ENCODE data around the gene MYBPC3. TPM values are rescaled to one million over a fixed set of nuclear protein-coding genes. Genes with fewer than 3 reads are reported as not detected.
A peak's percentile ranks its signal among the peaks of the same experiment; 100 is the strongest.

Gene MYBPC3
- total RNA-seq, 4 donors from 2014 or later, result 0.06 to 0.17 TPM; not detected in 2

GRCh38 chr11:47356998-47357329, 4.5 kb upstream of the MYBPC3 start:
- Histone ChIP-seq H3K9me3 (no peaks in the 10 kb centered on the region), H3K4me3 (no peak overlapping the region), H3K27me3 (no peaks in the 10 kb centered on the region), H3K27ac (replicated peaks in 1 of 4) (no peak overlapping the region), H3K4me1 (peaks cover 7 to 22% (median 21%) of the 10 kb centered on the region in 4 donors), H3K36me3 (no peaks in the 10 kb centered on the region)
- DNase-seq (ENCODE audit: extremely low spot score), result no peak
- intact Hi-C loops (cut with DNase I), result loop anchor here (5.0 to 10.0 kb wide), 3 partner anchors 82 to 472 kb away; partner anchors contain the start of genes ARFGAP2 and MADD
- TF ChIP-seq CTCF (IDR thresholded peaks at IDR 0.05), result no peak
- no peak for TF ChIP-seq EP300 (IDR thresholded peaks at IDR 0.05)
- no peak for TF ChIP-seq POLR2AphosphoS5 (IDR thresholded peaks at IDR 0.05)
- TF ChIP-seq POLR2A (IDR thresholded peaks at IDR 0.05; ENCODE audit: low read depth), result no peak
- 91% methylated on average over 1 of the region's 1 CpG for WGBS

GRCh38 chr11:47356129-47356997, 3.9 kb upstream of the MYBPC3 start:
- WGBS, result 80% methylated on average over 9 of the region's 9 CpGs
- no peaks in the 10 kb centered on the region for H3K27me3 ChIP-seq
- intact Hi-C loops (cut with DNase I), result loop anchor here (5.0 to 10.0 kb wide), 3 partner anchors 82 to 472 kb away; partner anchors contain the start of genes ARFGAP2 and MADD
- no peak for TF ChIP-seq POLR2A (IDR thresholded peaks at IDR 0.05; ENCODE audit: low read depth)
- TF ChIP-seq POLR2AphosphoS5 (IDR thresholded peaks at IDR 0.05), result no peak
- TF ChIP-seq CTCF (IDR thresholded peaks at IDR 0.05), result no peak
- TF ChIP-seq EP300 (IDR thresholded peaks at IDR 0.05), result no peak
- peaks cover 0 to 2% (median 0%) of the 10 kb centered on the region in 4 donors for H3K36me3 ChIP-seq
- H3K27ac ChIP-seq (replicated peaks in 1 of 4), result no peak overlapping the region
- H3K9me3 ChIP-seq, result no peaks in the 10 kb centered on the region
- H3K4me3 ChIP-seq, result no peak overlapping the region
- peaks cover 7 to 22% (median 21%) of the 10 kb centered on the region in 4 donors for H3K4me1 ChIP-seq
- no peak for DNase-seq (ENCODE audit: extremely low spot score)

- Histone ChIP-seq H3K4me1 (peaks cover 7 to 22% (median 21%) of the 10 kb centered on the region in 4 donors), H3K27ac (replicated peaks in 1 of 4) (peak overlapping the region; percentile 76 to 86 (median 79)), H3K4me3 (peak overlapping the region; percentile 55 to 66 (median 60)), H3K9me3 (no peaks in the 10 kb centered on the region), H3K27me3 (no peaks in the 10 kb centered on the region), H3K36me3 (peaks cover 0 to 10% (median 0%) of the 10 kb centered on the region in 4 donors)
- WGBS, result 46% methylated on average over 15 of the region's 47 CpGs
- intact Hi-C loops (cut with DNase I), result loop anchor here (5.0 to 10.0 kb wide), 3 partner anchors 81 to 471 kb away; partner anchors contain the start of genes ARFGAP2 and MADD
- TF ChIP-seq POLR2AphosphoS5 (IDR thresholded peaks at IDR 0.05), result peak; percentile 58 to 83
- TF ChIP-seq CTCF (IDR thresholded peaks at IDR 0.05), result peak; percentile 96 to 97 (median 96)
- no peak for TF ChIP-seq POLR2A (IDR thresholded peaks at IDR 0.05; ENCODE audit: low read depth)
- DNase-seq (ENCODE audit: extremely low spot score), result peak; percentile 96
Measured at GRCh38 chr11:47355283-47356128, 3.0 kb upstream of the MYBPC3 start.

- TF ChIP-seq POLR2AphosphoS5 (IDR thresholded peaks at IDR 0.05) (no peak), POLR2A (IDR thresholded peaks at IDR 0.05; ENCODE audit: low read depth) (no peak), CTCF (IDR thresholded peaks at IDR 0.05) (no peak), EP300 (IDR thresholded peaks at IDR 0.05) (no peak)
- Histone ChIP-seq H3K36me3 (peaks cover 0 to 17% (median 0%) of the 10 kb centered on the region in 4 donors), H3K27me3 (no peaks in the 10 kb centered on the region), H3K27ac (replicated peaks in 1 of 4) (peak overlapping the region; percentile 76 to 86 (median 79)), H3K4me1 (peaks cover 7 to 22% (median 21%) of the 10 kb centered on the region in 4 donors), H3K4me3 (peak overlapping the region; percentile 55 to 66 (median 60)), H3K9me3 (no peaks in the 10 kb centered on the region)
- DNase-seq (ENCODE audit: extremely low spot score), result no peak
- intact Hi-C loops (cut with DNase I), result loop anchor here (5.0 to 10.0 kb wide), 3 partner anchors 80 to 470 kb away; partner anchors contain the start of genes ARFGAP2 and MADD
- WGBS, result 16% methylated on average over 14 of the region's 32 CpGs
Measured at GRCh38 chr11:47354913-47355282, 2.4 kb upstream of the MYBPC3 start.
